Progenitor cell of endocrine pancreas (in vitro differentiated cells): ENCODE data around the gene GUCA2B. TPM values are rescaled to one million over a fixed set of nuclear protein-coding genes. Genes with fewer than 3 reads are reported as not detected.

ENCODE experiments used
- DNase-seq: peaks from one replicate; pipeline ENCODE4 v3.0.0; 2021; ENCODE audit warnings: low spot score; ENCODE audit not compliant: unreplicated experiment
- H3K27ac Mint-ChIP-seq: 2 replicates; pipeline ENCODE4 v1.8.0; 2021; ENCODE audit warnings: mild to moderate bottlenecking, moderate library complexity, mixed read lengths
- H3K27me3 Mint-ChIP-seq: 2 replicates; pipeline ENCODE4 v1.8.0; 2021; ENCODE audit warnings: mixed read lengths
- H3K36me3 Mint-ChIP-seq: 2 replicates; pipeline ENCODE4 v1.8.0; 2022; ENCODE audit warnings: mixed read lengths; ENCODE audit not compliant: insufficient read depth
- H3K4me1 Mint-ChIP-seq: 2 replicates; pipeline ENCODE4 v1.8.0; 2021; ENCODE audit warnings: low read depth, mixed read lengths
- H3K4me3 Mint-ChIP-seq: 2 replicates; pipeline ENCODE4 v1.8.0; 2021; ENCODE audit warnings: low read depth, mild to moderate bottlenecking, moderate library complexity, mixed read lengths
- H3K9me3 Mint-ChIP-seq: 2 replicates; pipeline ENCODE4 v1.8.0; 2021; ENCODE audit warnings: low read depth, mixed read lengths
- CTCF ChIP-seq: fragments of 200-600 bp; sonication (generic); IDR thresholded peaks from one replicate; pipeline ENCODE4 v1.5.0; 2021; ENCODE audit warnings: antibody characterized with exemption, mild to moderate bottlenecking; ENCODE audit not compliant: unreplicated experiment
- total RNA-seq: library from RNA; stranded (reverse); gene quantifications from 2 replicates; pipeline ENCODE4 v1.2.1, GENCODE V29; 2021

Gene GUCA2B
- total RNA-seq, 1 donor from 2014 or later = 0.89 TPM

GRCh38 chr1:42165511-42166210 is 12.5 kb downstream of the GUCA2B start:
- DNase-seq = no peak
- H3K27ac Mint-ChIP-seq = peak overlapping the region; percentile 1
- H3K27me3 Mint-ChIP-seq = peaks cover 7% of the 10 kb centered on the region
- H3K4me3 Mint-ChIP-seq = no peak overlapping the region
- no peak for TF ChIP-seq CTCF
- H3K36me3 Mint-ChIP-seq = no peaks in the 10 kb centered on the region
- H3K4me1 Mint-ChIP-seq = peaks cover 5% of the 10 kb centered on the region
- H3K9me3 Mint-ChIP-seq = peaks cover 2% of the 10 kb centered on the region

DNA sequence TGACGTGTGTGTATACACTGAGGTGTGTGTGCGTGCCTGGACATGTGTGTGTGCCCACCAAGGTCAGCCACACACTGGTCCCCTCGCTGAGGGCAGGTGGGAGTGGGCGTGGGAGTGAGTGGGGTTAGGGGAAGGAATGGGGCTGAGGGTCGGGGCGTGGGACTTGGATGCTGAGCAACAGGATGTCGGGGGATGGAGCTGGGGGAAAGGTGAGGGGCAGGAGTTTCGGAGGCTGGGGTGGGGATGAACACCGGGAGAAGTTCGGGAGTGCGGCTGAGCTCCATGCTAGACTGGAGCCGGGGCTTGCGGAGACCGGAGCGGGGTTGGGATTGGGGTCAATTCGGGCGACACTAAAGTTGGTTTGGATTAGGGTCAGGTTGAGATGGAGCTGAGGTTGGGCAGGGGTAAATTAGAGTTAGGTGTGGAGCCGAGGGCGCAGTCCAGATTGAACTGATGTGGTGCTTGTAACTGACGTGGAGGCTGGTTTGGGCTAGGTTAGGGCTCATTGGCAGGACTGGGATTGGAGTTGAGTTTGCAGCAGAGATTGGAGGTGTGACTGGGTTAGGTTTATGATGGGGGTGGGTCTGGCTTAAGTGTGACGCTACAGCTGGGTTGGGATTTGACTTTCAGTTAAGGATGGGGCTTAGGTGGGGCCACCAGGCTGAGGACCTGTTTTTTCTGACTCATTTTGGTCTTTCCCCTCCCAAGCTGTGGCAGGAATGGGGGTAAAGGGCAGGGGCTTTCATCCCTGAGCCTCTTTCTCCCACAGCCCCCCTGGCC is 14.6 kb downstream of the GUCA2B start:
- peaks cover 6% of the 10 kb centered on the region for H3K27me3 Mint-ChIP-seq
- H3K9me3 Mint-ChIP-seq = no peaks in the 10 kb centered on the region
- no peaks in the 10 kb centered on the region for H3K36me3 Mint-ChIP-seq
- no peak for TF ChIP-seq CTCF
- H3K27ac Mint-ChIP-seq = no peak overlapping the region
- H3K4me1 Mint-ChIP-seq = peaks cover 5% of the 10 kb centered on the region
- no peak for DNase-seq
- H3K4me3 Mint-ChIP-seq = no peak overlapping the region

DNA sequence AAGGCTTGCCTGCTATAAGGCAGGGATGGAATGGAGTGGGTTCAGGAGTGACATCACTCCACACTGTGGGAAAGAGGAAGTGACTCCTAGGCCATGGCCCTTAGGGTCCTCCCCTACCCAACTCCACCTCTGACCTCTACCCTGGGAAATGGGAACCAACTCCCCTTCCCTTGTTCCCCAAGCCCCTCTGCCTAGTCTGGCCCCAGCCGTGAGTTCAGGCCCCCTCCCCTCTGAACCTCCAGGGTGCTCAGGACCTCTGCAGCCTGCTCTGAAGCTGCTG is 15.1 kb downstream of the GUCA2B start:
- DNase-seq = no peak
- Mint-ChIP-seq H3K9me3 (no peaks in the 10 kb centered on the region), H3K4me1 (peaks cover 5% of the 10 kb centered on the region), H3K27me3 (peaks cover 2% of the 10 kb centered on the region), H3K27ac (no peak overlapping the region), H3K36me3 (no peaks in the 10 kb centered on the region), H3K4me3 (no peak overlapping the region)
- TF ChIP-seq CTCF = no peak

GRCh38 chr1:42168763-42169162 is 15.6 kb downstream of the GUCA2B start:
- no peak overlapping the region for H3K4me3 Mint-ChIP-seq
- no peak for TF ChIP-seq CTCF
- DNase-seq = no peak
- peaks cover 2% of the 10 kb centered on the region for H3K27me3 Mint-ChIP-seq
- no peaks in the 10 kb centered on the region for H3K9me3 Mint-ChIP-seq
- H3K27ac Mint-ChIP-seq = no peak overlapping the region
- peaks cover 5% of the 10 kb centered on the region for H3K4me1 Mint-ChIP-seq
- no peaks in the 10 kb centered on the region for H3K36me3 Mint-ChIP-seq

DNA sequence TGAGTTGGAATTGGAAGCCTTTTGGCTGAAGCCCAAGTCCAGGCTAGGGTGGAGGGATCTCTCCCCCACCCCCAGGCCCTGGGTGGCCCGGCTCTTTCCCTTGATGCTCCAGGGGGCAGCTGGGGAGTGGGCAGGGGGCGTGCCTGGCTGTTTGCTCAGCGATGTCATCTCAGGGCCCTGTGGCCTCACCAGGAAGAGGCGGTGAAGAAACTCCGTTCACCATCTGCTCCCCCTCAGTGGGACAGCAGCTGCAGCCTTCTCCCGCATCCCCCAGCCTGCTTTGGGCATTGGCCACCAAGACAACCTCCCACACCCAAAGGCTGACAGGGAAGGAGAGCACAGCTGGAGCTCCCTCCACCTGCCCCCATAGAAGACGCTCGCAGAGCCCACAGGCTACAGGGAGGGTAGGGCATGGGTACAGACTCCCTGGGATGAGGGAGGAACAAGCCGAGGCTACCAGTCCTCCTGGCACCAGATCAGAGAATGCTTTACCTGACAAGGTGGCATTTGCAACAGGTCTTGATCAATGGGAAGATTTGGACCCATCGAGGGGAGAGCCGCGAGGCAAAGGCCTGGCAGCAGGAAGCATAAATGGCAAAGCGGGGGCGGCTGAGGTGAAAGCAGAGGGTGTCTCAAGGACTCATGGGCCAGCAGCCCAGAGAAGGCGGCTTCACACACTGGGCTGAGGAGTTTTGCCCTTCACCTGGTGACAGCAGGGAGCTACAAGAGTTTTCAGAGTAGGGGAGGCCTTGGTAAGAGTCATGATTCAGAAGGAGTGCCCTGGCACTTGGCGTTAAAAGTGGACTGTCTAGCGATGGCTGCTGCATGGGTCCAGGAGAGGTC is 17.8 kb downstream of the GUCA2B start:
- Mint-ChIP-seq H3K27ac (no peak overlapping the region), H3K9me3 (no peaks in the 10 kb centered on the region), H3K27me3 (no peaks in the 10 kb centered on the region), H3K4me3 (no peak overlapping the region), H3K4me1 (peaks cover 1% of the 10 kb centered on the region), H3K36me3 (no peaks in the 10 kb centered on the region)
- no peak for TF ChIP-seq CTCF
- no peak for DNase-seq
